K562 (cell line): ENCODE measurements around the gene CCDC9. TPM values are rescaled to one million over a fixed set of nuclear protein-coding genes. Genes with fewer than 3 reads are reported as not detected.

Experiments used
- BRCA1 ChIP-seq, 2 experiments: fragments of 450-650 bp in 1 of 2; sonication (generic) in 1 of 2; formaldehyde crosslinking in 1 of 2; IDR thresholded peaks; 2 replicates each; pipeline versions ENCODE4 v1.5.0 to v1.6.1; 2017 to 2020; ENCODE audit warnings: mild to moderate bottlenecking in 1 of 2, missing genetic modification reagents in 1 of 2
- DLX4 ChIP-seq: fragments of 250-450 bp; sonication (Bioruptor Pico); IDR thresholded peaks from 2 replicates; pipeline ENCODE4 v1.6.1; 2021; ENCODE audit warnings: mild to moderate bottlenecking
- E2F3 ChIP-seq: fragments of 250-450 bp; sonication (Bioruptor Pico); IDR thresholded peaks from 2 replicates; pipeline ENCODE4 v1.4.0; 2020; ENCODE audit warnings: mild to moderate bottlenecking
- HIVEP1 ChIP-seq: fragments of 250-450 bp; sonication (Bioruptor Pico); IDR thresholded peaks from 2 replicates; pipeline ENCODE4 v1.4.0; 2020; ENCODE audit warnings: mild to moderate bottlenecking
- IRF1 ChIP-seq: sonication (generic); formaldehyde crosslinking; IDR thresholded peaks from 2 replicates; pipeline ENCODE4 v1.8.0; 2022; ENCODE audit warnings: missing genetic modification reagents, mild to moderate bottlenecking, borderline replicate concordance
- IRF9 ChIP-seq: fragments of 450-650 bp; IDR thresholded peaks from 2 replicates; pipeline ENCODE4 v1.6.1; 2016; ENCODE audit warnings: missing biosample characterization, missing genetic modification characterization
- MTA3 ChIP-seq: fragments of 450-650 bp; formaldehyde crosslinking; IDR thresholded peaks from 2 replicates; pipeline ENCODE4 v1.6.1; 2017; ENCODE audit warnings: mild to moderate bottlenecking, borderline replicate concordance
- NFIX ChIP-seq: fragments of 250-450 bp; sonication (Bioruptor Pico); IDR thresholded peaks from 2 replicates; pipeline ENCODE4 v1.4.0; 2020; ENCODE audit warnings: low read depth, mild to moderate bottlenecking, moderate library complexity
- RBM25 ChIP-seq: fragments of 200-400 bp; formaldehyde crosslinking; IDR thresholded peaks from 2 replicates; pipeline ENCODE4 v1.6.1; 2018; ENCODE audit warnings: low read length, low read depth, moderate library complexity; ENCODE audit not compliant: severe bottlenecking
- SAFB2 ChIP-seq: fragments of 200-400 bp; formaldehyde crosslinking; IDR thresholded peaks from 2 replicates; pipeline ENCODE4 v1.6.1; 2018; ENCODE audit warnings: borderline replicate concordance, low read length, low read depth, moderate library complexity; ENCODE audit not compliant: severe bottlenecking
- SRSF1 ChIP-seq: fragments of 200-400 bp; formaldehyde crosslinking; IDR thresholded peaks from 2 replicates; pipeline ENCODE4 v1.6.1; 2017; ENCODE audit warnings: mild to moderate bottlenecking, low read depth, low read length, moderate library complexity
- TAF7 ChIP-seq: fragments of 450-650 bp; IDR thresholded peaks from 2 replicates; pipeline ENCODE4 v1.6.1; 2016; ENCODE audit warnings: missing genetic modification characterization, missing compliant biosample characterization
- TEAD1 ChIP-seq, 2 experiments: fragments of 450-650 bp in 1 of 2; sonication (generic) in 1 of 2; formaldehyde crosslinking; IDR thresholded peaks; 2 replicates each; pipeline versions ENCODE4 v1.4.0 to v1.8.0; 2020 to 2022; ENCODE audit warnings: mild to moderate bottlenecking in 2 of 2, missing genetic modification reagents in 1 of 2
- TOE1 ChIP-seq, 2 experiments: fragments of 450-650 bp in 1 of 2; sonication (generic) in 1 of 2; formaldehyde crosslinking in 1 of 2; IDR thresholded peaks; 2 replicates each; pipeline versions ENCODE4 v1.7.1 to v1.8.0; 2016 to 2022; ENCODE audit warnings: borderline replicate concordance in 2 of 2, mild to moderate bottlenecking in 2 of 2, antibody characterized with exemption in 1 of 2, inconsistent platforms in 1 of 2, low read depth in 1 of 2, missing genetic modification reagents in 1 of 2, moderate library complexity in 1 of 2
- TRIM28 ChIP-seq: fragments of 450-650 bp; IDR thresholded peaks from 2 replicates; pipeline ENCODE4 v1.6.1; 2017
- TSHZ1 ChIP-seq: fragments of 250-450 bp; sonication (Bioruptor Pico); IDR thresholded peaks from 2 replicates; pipeline ENCODE4 v1.4.0; 2020; ENCODE audit warnings: mild to moderate bottlenecking, moderate library complexity
- ZBTB49 ChIP-seq: sonication (generic); formaldehyde crosslinking; IDR thresholded peaks from 2 replicates; pipeline ENCODE4 v1.8.0; 2022; ENCODE audit warnings: missing genetic modification reagents, mild to moderate bottlenecking, borderline replicate concordance
- ZNF124 ChIP-seq: sonication (generic); formaldehyde crosslinking; IDR thresholded peaks from 2 replicates; pipeline ENCODE4 v1.8.1; 2022; ENCODE audit warnings: missing genetic modification reagents
- polyA plus RNA-seq, 8 experiments: library from polyadenylated mRNA; depleted of rRNA in 4 of 8; stranded (reverse) in 5 of 8; unstranded in 3 of 8; fragments of >200 nt; fragmentation: Nextera tagmentation in 2 of 8; fragmentation: Illumina TruSeq in 1 of 8; extraction: Ambion mirVana in 2 of 8; extraction: Trizol in 1 of 8; gene quantifications; 2 replicates each; pipeline versions ENCODE4 v1.2.1 to v1.2.3, GENCODE V29; 2011 to 2014; ENCODE audit warnings: inconsistent platforms in 1 of 8, missing spikeins in 1 of 8
- total RNA-seq, 7 experiments: library from RNA; depleted of rRNA in 6 of 7; stranded (reverse); fragments of >200 nt in 6 of 7; fragmentation: Illumina TruSeq in 2 of 7; extraction: Trizol in 2 of 7; gene quantifications; 2 replicates each; pipeline versions ENCODE4 v1.2.1 to v1.2.3, GENCODE V29; 2011 to 2021; ENCODE audit warnings: low replicate concordance in 1 of 7

Gene CCDC9
- total and polyA plus RNA-seq, 9 of the 15 experiments (the other 6 are each of a cell fraction or from before 2014, with no cell fraction given), result 0.23 to 38.6 (median 8.4) TPM

GRCh38 chr19:47255879-47256692, at the start of gene CCDC9 (continued):
- no peak for TF ChIP-seq BRCA1 (IDR thresholded peaks at IDR 0.05)
- TF ChIP-seq BRCA1 (CRISPR knock-in tag; IDR thresholded peaks at IDR 0.05), result no peak
- TF ChIP-seq SAFB2, result no peak
- no peak; a peak in 1 of 4 replicates for TF ChIP-seq TEAD1 (CRISPR knock-in tag; IDR thresholded peaks at IDR 0.05)
- TF ChIP-seq NFIX (CRISPR knock-in tag), result no peak
- TF ChIP-seq E2F3 (CRISPR knock-in tag), result no peak
- peak; percentile 71 for TF ChIP-seq TRIM28
- TF ChIP-seq RBM25, result peak; percentile 13
- TF ChIP-seq IRF9 (tag), result no peak
- TF ChIP-seq DLX4 (CRISPR knock-in tag), result no peak
- TF ChIP-seq TAF7 (tag), result 0 out of 2 replicates have a peak, but pooled peaks have one; percentile 64
- TF ChIP-seq TSHZ1 (CRISPR knock-in tag), result no peak
- TF ChIP-seq TOE1 (IDR thresholded peaks at IDR 0.05; ENCODE audit: borderline replicate concordance), result peak; percentile 82
- 0 out of 2 replicates have a peak, but pooled peaks have one; percentile 61 for TF ChIP-seq TOE1 (CRISPR knock-in tag; IDR thresholded peaks at IDR 0.05; ENCODE audit: borderline replicate concordance, low read depth)
- TF ChIP-seq SRSF1, result no peak
- peak; percentile 93 for TF ChIP-seq MTA3
- TF ChIP-seq ZBTB49 (CRISPR knock-in tag), result no peak
- TF ChIP-seq HIVEP1, result no peak
- TF ChIP-seq IRF1 (CRISPR knock-in tag), result no peak
- no peak for TF ChIP-seq ZNF124 (CRISPR knock-in tag)
